Measurements from ENCODE around the gene EFEMP1.

GRCh38 chr2:55826246-55826645, 97.3 kb downstream of the EFEMP1 start:
- TF ChIP-seq HDAC2 (CRISPR knock-in tag; IDR thresholded peaks at IDR 0.05) (no peak), SAP130 (CRISPR knock-in tag; IDR thresholded peaks at IDR 0.05; ENCODE audit: low read depth) (no peak), ZNF143 (CRISPR knock-in tag; IDR thresholded peaks at IDR 0.05) (no peak), ZNF335 (CRISPR knock-in tag; IDR thresholded peaks at IDR 0.05) (no peak), ZKSCAN8 (CRISPR knock-in tag; IDR thresholded peaks at IDR 0.05; ENCODE audit: borderline replicate concordance) (no peak), NR1H2 (CRISPR knock-in tag; IDR thresholded peaks at IDR 0.05; ENCODE audit: borderline replicate concordance, low read depth) (no peak)
